Astrocyte (in vitro differentiated cells and primary cell): ENCODE results near the gene COL18A1.

Source experiments
- EZH2 ChIP-seq: IDR thresholded peaks from 2 replicates; pipeline ENCODE4 v1.6.1; 2012; ENCODE audit warnings: mild to moderate bottlenecking, low read length, inconsistent platforms; ENCODE audit not compliant: insufficient read depth
- TF ChIP-seq, protein P1 (sequence below): IDR thresholded peaks from 2 replicates; pipeline ENCODE4 v1.5.1; 2011; ENCODE audit warnings: low read depth, mild to moderate bottlenecking, inconsistent platforms, low read length, moderate library complexity; ENCODE audit not compliant: insufficient read depth

DNA sequence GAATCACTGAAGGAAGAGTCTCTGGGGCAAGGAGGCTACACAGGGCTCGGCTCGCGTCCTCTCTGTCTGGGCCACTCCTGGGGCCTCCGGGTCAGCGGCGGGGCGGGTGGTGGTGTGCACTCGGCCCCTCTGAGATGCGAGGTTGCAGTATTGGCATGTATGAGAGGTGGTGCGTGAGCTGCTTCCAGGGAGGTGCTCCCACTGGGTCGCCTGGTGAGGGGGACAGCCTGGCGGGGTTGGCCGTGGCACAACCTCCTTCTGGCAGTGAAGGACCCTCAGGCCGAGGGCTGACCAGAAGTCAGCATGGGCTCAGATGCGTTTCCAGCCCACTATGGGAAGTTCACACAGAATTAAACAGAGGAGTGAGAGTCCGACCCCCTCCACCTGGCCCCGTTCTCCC lies 38.5 kb upstream of the COL18A1 start:
- TF ChIP-seq, protein P1, sequence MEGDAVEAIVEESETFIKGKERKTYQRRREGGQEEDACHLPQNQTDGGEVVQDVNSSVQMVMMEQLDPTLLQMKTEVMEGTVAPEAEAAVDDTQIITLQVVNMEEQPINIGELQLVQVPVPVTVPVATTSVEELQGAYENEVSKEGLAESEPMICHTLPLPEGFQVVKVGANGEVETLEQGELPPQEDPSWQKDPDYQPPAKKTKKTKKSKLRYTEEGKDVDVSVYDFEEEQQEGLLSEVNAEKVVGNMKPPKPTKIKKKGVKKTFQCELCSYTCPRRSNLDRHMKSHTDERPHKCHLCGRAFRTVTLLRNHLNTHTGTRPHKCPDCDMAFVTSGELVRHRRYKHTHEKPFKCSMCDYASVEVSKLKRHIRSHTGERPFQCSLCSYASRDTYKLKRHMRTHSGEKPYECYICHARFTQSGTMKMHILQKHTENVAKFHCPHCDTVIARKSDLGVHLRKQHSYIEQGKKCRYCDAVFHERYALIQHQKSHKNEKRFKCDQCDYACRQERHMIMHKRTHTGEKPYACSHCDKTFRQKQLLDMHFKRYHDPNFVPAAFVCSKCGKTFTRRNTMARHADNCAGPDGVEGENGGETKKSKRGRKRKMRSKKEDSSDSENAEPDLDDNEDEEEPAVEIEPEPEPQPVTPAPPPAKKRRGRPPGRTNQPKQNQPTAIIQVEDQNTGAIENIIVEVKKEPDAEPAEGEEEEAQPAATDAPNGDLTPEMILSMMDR: no peak
- TF ChIP-seq EZH2: no peak
